GM19240 (cell line): ENCODE results near the gene EEF1A2.
A peak's percentile ranks its signal among the peaks of the same experiment; 100 is the strongest.

ENCODE experiments used
- DNase-seq: peaks from one replicate; pipeline ENCODE4 v3.0.0; 2011; ENCODE audit warnings: low spot score; ENCODE audit not compliant: insufficient read length

The EEF1A2 gene

DNA sequence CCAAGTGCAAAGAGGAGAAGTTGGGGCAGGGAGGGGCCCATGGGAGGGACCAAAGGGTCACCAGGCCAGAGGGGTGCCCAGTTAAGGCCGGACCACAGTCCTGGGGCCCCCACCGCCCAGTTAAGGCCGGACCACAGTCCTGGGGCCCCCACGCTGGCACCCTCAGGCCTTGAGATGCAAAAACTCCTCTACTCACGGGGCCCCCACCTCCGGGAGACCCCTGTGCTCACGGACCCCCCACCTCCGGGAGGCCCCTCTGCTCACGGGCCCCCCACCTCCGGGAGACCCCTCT, 43.4 kb downstream of the EEF1A2 start:
- DNase-seq: no peak

DNA sequence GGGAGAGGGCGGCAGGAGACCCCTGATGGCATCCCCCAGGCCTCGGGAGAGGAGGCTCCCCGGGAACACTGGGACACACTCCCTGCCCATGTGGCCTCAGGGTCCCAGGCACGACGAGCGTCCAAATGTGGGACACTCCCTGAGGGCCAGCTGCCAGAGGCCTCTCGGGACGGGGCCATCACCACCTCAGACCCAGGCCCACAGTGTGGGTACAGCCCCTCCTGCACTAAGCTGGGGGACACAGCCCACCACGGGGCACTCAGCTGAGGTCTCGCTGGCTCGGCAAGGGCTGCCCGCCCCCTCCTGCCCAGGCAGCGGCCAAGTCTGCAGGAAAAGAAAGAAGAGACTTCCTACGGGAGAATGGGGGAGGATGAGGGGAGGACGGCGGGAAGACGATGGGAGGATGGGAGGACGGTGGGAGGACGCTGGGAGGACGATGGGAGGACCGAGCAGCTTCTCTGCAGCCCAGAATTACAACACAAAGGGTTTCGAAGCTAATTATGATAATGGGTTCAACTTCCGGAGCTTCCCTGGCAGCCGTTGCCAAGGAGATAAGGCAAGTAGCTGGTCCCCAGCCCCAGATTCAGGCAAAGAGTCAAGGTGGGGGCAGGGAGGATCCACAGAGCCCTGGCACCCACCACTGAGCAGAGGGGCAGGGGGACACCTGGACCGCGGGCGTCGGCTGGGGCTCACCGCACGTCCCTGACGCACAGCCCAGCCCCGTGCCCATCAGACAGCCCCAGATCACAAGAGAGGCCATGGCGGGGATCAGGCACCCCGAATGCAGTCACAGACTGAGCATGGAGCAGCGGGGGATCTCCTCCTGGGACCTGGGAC, 43.9 kb downstream of the EEF1A2 start:
- no peak for DNase-seq

DNA sequence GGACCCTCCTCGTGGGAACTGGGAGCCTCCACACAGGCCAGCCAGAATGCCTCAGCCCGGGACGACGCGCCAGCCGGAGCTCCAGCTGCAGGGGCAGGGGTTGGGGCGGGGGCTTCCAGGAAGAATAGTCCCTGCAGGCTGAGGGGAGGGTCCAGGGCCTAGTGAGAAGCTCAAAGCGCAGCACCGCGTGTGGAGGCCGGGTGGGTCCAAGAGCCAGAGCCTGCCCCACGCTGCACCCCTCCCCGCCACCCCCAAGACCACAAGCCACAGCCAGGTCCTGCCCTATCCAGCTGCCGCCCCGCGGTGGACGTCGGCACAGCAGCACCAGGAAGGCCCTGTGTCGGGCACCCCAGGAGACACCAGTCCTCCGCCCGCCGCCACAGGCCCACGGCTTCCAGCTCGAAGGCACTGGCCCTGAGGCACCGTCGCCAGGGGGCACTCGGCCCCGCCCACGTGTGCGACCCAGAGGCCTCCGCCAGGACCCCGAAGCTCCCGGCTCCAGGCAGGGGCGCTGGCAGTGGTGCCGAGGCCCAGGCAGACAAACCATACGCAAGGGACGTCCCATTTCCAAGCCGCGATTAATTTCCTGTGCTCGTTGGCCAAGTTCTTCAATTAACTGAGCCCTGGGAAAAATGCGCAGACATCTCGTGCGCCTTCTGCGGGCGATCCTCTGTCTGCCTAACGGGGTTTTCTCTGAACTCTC, 45.9 kb downstream of the EEF1A2 start:
- no peak for DNase-seq

DNA sequence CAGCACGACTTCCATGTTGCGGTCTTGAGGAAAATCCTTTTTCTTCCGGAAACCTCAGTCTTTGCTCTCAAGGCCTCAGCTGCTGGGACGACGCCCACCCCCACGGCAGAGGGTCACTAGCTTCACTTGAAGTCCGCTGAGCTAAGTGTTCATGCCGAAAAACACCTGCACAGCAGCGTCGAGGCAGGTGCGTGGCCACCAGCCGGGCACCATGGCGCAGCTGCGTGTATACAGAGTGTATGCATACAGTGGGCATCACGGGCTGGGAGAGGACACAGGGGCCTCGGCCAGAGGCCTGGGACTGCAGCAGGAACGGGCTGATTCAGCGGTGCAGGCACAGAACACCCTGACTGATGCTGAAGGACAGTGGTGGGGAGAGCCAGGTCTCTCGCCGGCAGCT, 46.5 kb downstream of the EEF1A2 start:
- DNase-seq: no peak

DNA sequence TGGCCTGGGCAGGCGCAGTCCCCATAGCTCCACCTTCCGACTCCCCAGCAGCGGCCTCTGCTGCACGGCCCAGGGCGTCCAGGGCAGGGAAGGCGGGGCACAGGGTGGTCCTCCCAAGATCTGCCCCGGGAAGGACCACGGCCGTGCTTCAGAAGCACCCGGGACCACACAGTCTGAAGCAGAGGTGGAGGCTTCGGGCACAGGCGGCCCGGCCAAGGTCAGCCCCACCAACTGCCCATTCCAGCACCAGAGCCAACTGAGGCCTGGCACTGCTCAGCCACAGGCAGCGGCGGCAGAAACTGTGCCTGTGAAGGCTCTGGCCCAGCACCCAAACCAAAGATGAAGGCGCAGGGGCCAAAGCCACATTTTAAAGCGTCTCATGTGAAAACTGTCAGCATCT, 47.1 kb downstream of the EEF1A2 start:
- no peak for DNase-seq

DNA sequence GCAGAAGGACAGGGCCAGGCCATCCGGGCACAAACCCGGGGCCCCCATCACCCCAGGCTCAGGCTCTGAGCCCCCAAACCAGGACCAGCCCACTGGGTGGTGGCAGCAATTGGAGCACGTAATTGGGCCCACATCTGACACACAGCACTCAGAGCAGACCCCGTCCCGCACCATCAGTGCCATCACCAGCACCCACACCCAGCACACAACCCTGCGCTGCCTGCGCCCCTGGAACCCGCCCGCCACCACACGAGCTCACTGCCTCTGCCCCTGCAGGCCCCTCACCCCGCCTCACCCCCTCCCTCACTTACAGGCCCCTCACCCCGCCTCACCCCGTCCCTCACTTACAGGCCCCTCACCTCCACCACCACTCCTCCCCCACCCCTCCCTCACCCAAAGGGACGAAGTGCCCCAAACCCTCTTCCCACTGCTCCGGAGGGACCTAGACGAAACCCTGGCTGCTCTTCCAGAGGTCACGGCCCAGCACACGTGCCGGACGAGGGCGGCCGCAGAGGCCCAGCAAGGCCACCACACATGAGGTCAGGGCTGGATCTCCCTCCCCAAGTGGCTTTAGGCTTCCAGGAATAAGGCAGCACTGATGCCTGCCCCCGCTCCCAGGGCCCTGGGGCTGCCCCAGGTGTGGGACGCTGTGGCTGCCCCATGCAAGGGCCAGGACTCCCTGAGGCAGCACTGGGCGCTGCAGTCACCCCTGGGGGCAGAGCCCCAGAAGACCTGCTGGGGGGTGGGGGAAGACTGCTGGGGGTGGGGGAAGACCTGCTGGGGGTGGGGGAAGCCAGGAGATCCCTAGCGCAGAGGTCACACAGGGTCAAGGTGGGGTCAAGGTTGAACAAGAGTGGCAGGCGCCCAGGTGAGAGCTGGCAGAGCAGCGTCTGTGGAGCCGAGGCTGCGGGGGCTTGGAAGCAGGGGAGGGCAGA, 48.8 kb downstream of the EEF1A2 start:
- DNase-seq: no peak

DNA sequence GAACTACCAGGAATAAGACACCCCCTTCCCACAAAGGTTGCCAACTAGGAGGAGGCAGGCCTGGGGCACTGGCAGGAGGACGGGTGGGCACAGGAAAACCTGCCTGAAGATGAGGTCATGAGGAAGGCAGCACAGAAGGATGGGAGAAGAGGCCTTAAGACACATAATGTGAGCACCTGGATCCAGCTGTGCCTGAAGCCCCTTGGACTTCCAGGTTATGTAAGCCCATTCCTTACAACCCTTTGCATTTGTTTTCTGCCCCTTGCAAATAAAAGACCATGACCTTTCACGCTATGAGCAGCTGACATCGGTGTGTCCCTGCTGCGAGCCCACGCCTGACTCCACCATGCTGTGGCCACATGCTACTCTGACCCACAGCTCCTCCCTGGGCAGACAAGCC, 49.9 kb downstream of the EEF1A2 start:
- DNase-seq: no peak

DNA sequence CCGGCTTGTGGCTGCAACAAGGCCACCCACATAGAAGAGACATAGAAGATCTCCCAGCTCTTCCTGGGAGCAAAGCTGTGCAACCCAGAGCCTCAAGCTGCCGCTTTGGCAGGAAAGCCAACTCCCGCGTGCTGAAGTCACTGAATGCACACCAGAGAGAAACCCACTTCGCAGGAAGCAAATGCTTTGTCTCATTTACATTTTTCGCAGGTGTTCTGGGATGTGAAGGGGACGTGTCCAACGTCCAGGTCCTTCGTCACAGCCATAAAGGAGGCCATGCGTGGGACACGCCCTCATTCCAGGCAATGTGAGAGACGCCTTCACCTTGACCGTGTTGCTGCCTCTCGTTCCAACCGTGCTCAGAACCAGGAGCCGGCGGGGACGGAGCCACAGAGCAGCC, 50.9 kb downstream of the EEF1A2 start:
- DNase-seq: no peak

DNA sequence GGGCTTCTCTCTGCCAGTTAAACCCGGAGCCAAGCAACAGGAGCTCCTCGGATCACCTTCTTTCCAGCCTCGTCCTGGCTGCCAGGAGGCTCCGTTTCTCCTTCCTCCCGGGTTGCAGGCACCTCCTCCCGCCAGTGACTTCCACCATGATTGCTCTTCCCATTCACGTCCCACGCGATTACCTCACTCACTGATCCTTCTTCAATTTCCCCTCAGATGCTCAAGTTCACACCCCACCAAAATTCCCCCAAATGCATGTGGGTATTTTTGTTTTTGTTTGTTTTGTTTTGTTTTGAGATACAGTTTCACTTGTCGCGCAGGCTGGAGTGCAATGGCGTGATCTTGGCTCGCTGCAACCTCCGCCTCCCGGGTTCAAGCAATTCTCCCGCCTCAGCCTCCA, 51.6 kb downstream of the EEF1A2 start:
- no peak for DNase-seq

DNA sequence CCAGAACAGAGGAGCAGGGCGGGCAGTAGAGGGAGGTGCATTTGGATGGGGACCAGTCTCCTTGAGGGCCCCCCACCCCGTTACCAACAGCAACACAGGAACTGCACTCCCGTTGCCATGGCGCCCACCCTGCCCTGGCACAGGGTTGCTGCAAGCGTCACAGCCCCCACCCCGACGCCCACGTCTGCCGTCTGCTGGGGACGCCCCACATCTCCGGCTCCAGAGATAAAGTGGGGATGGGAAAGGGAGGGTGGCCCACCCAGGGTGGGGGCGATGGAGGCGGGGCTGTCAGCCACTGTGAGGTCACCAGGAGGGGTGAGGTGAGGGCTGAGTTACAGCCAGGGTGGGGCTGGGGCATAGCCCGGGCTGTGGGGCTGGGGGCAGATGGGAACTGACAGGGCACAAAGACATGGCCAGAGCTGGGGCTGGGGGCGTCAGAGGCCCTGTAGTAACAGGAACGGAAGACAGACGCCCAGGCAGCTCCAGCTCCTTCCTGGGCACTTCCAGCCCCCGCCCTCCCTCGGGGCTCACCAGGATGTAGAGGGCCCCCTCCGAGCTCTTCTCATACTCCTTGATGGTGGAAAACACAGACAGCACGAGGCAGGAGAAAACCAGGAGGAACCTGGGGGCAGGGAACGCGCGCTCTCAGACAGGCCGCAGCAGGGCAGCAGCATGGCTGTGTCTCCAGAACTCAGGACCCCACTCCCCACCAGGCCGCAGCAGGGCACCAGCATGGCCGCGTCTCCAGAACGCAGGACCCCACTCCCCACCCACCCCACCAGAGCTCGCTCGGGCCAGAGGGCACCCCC, 52.5 kb downstream of the EEF1A2 start:
- DNase-seq: no peak

DNA sequence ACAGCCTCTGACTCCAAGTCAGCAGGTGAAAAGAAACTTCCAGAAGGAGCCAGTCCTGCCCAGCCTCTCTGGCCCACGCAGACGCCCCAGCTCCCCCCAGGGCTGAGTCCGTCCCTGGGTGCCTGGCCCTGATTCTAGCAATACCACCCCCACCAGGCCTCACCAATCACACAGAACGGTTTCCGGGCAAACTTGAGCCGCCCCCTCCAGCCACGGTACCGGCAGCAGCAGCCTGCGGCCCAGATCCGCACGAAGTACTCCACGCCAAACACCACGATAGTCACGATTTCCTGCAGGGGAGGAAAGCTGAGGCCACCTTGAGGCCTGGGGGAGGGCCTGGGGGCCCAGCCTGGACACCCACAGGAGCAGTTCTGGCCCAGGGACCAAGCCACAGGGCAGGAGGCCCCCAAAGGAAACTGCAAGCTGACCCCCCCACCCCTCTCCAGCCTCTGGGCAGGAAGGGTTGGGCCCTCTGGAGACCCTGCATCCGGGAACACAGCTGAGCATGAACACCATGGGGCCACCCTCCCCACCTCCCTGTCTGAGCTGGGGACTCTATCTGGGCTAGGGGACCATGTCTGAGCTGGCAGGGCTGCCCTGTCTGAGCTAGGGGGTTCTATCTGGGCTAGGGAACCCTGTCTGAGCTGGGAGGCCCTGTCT, 53.7 kb downstream of the EEF1A2 start:
- no peak for DNase-seq

DNA sequence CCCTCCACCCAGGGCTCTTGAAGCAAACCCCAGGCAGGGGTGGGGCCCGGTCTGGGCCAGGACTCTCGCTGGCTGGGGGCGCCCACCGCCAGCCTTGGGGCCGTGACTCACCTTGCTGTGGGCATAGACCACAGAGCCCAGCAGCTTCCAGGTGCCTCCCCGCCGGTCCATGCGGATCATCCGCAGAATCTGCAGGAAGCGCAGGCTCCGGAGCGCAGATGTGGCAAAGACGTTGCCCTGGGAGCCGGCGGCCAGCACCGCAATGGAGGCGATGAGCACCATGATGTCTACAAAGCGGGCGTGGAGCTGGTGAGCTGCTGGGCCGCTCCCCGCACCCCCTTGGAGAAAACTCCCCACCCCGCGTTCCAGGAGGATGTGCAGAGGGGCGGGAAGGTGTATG, 54.3 kb downstream of the EEF1A2 start:
- DNase-seq: no peak

DNA sequence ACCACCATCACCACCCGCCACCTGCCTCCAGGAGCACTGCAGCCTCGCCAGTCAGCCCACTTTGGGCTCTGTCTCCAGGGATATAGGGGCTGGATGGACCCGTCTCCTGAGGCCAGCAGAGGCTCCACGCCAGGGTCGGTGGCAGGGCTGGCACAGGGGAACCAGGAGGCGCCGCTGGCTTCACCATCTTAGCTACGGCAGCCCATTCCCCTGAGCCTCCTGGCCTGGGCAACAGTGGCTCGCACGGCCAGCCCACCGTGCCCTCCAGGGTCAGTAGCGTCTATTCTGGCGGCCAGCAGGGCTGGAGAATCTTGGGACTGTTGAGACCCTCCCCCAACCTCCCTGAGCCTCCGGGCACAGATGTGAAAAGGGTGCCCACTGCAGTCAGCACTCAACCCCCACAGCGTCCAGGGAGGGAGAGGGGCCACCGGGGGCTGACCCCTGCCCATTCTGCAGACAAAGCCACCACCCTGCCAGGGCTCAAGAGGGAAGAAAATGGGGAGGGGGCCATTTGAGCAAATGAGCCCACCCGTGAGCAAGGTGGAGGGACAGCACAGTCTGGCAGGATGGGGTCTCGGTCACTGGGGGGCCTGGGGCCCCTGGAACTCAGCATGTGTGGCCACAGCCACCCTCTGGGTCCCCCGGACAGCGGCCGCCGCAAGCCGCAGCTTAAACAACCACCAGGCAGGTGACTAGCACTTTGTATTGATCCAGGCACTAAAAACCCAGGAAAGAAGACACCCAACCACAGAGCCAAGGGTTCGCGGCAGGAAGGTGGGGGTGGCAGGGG, 55.1 kb downstream of the EEF1A2 start:
- DNase-seq: no peak

DNA sequence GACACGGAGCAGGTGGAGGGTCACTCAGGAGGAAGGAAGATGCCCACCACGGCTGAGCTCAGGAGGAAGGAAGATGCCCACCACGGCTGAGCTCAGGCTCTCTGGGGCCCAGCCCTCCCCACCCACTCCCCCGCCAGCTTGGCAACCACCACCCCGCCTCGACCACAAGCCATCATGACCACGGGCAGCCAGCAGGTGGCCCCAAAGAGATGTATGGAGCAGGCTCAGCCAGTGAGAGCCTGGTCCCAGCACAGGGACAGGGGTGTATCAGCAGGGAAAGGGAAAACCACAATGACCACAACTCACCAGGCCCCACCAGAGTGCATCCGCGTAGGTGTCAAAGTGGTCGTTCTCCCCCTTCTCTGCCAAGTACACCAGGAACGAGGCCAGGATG, 56.8 kb downstream of the EEF1A2 start:
- peak; percentile 72 for DNase-seq

DNA sequence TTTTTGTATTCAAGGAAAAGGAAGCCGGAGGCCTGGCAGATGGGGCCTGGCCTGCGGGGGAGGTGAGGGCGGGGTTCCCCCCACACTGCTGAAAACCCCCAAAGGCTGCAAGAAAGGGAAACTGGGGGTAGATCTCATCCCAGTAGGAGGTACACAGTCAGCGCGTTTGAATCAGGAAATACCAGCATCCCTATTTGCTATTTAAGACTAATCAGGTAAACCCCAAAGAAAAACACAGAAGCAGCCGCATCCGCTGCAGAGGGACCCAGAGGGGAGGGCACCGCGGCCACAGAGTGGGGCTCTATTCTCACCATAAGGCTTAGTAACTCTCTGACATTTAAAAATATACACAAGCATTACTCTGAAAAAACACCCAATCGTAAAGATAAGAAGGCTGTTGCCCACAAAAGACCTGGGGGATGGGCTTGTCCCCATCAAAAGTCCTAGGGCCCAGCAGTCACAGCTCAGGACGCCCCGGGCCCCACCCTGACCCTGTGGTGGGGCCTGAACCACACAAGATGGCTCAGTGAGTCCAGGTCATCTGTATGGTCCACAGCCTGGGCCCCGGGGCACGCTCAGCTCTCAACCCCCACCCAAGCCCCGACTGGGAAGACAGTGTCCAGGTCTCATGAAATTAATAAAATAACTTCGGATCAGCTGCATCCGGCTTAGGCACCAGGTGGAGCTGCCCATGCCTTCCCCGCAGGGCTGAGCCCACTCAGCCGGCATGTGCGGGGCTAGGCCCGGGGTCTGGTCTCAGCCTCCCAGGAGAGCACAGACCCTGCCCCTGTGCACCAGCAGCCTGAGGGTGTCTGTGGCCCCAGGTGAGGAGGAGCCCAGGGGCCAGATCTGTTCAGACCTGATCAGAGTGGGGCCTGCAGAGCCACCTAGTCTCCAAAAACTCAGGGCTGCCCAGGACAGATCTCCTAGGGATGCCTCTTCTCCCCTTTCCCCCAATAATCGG, 57.5 kb downstream of the EEF1A2 start:
- DNase-seq: no peak

DNA sequence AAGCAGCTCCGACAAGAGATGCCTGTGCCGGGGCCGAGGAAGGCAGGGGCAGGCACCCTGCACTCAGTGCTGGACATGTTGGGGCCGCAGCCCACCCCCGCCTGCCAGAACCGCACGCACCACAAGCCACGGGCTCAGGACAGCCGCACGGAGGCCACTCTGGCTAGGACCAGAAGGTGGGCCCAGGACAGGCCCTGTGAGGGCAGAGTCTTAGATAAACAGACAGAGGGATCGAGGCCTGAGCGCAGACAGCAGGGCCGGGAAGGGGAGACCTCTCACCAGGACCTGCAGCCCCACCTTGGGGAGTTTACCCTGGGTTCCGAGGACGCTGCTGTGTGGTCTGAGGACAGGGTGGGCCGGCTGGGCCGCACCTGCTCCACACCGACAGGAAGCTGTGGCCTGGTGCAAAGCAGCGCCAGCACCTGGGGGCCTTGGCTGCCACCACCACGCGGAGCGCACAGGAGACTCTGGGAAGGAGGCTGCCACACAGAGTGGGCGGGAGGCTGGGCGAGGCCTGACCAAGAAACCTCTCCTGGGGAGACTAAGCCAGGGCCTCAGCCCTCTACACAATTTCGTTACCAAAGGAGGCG, 58.4 kb downstream of the EEF1A2 start:
- no peak for DNase-seq

DNA sequence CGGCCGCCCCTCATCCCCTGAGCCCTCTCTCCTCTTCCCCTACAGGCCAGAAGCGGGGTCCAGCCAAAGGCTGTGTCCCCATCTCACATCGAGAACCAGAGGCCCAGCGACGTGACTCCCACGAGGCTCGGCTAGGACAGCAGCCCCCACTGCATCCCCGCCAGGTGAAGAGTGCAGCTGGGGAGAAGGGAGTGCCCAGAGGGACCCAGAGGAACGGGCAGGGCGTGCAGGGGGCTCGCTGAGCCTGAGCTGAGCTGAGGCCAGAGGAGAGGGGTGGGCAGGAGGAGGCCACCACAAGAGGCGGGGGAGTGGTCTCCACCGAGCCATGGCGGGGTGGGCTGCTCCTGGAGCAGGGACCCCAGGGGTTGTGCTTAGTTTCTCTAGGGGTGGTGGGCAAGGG, 59.0 kb downstream of the EEF1A2 start:
- DNase-seq: no peak

DNA sequence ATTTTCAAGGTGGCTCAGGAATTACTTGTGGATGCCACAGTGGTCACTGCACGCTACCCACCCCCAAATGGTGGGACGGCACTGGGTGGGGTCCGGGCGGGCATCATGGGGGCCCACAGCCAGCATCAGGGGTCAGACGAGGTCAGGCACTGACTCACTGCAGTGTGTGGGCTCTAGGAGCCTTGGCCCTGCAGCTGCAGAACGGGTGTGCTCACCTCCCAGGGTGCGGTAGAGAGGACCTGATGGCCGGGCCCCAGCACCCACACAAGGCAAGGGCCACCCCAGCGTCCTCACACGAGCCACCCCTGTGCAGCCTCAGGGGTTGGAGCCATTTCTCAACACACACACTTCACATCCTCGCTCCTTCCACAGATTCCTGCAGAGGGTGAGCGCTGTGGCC, 60.8 kb downstream of the EEF1A2 start:
- no peak for DNase-seq
